H1 (cell line): ENCODE measurements around the gene DBX1. TPM values are rescaled to one million over a fixed set of nuclear protein-coding genes. Genes with fewer than 3 reads are reported as not detected.

Experiments
- CTCF ChIA-PET: fragments of 300-600 bp; sonication (Branson Sonifier 250); formaldehyde crosslinking; loops from one replicate; lab custom pipeline; 2021; ENCODE audit not compliant: partially characterized antibody; lab: Charles Lee
- POLR2A ChIA-PET: fragments of 300-600 bp; sonication (Branson Sonifier 250); formaldehyde crosslinking; loops from one replicate; lab custom pipeline; 2021; ENCODE audit warnings: inconsistent platforms; ENCODE audit not compliant: partially characterized antibody; lab: Charles Lee
- DNase-seq, 2 experiments: peaks; one replicate each; pipeline versions ENCODE4 v3.0.0 to v3.0.0-alpha.2; 2010 to 2022; ENCODE audit warnings: low spot score in 2 of 2, low read depth in 1 of 2, mixed read lengths in 1 of 2
- FAIRE-seq: peaks from 2 replicates; lab custom pipeline; 2011; peaks lifted over from hg19 to GRCh38; lab: Jason Lieb, UNC
- H2AFZ ChIP-seq: 2 replicates; pipeline ENCODE4 v1.8.1; 2012; ENCODE audit warnings: low read length, inconsistent platforms
- H2AK5ac ChIP-seq: 2 replicates; pipeline ENCODE4 v1.6.1; 2013; ENCODE audit warnings: low read depth, low read length
- H2BK120ac ChIP-seq: replicated peaks from 2 replicates; pipeline ENCODE3; 2013; ENCODE audit warnings: low read depth, low read length, inconsistent platforms
- H2BK12ac ChIP-seq: 2 replicates; pipeline ENCODE4 v1.6.1; 2013; ENCODE audit warnings: low read depth, low read length
- H2BK15ac ChIP-seq: 2 replicates; pipeline ENCODE4 v1.6.1; 2013; ENCODE audit warnings: low read length
- H2BK20ac ChIP-seq: 2 replicates; pipeline ENCODE4 v1.6.1; 2013; ENCODE audit warnings: low read length
- H2BK5ac ChIP-seq: 2 replicates; pipeline ENCODE4 v1.6.1; 2013; ENCODE audit warnings: low read depth, low read length
- H3K14ac ChIP-seq: 2 replicates; pipeline ENCODE4 v1.6.1; 2013; ENCODE audit warnings: inconsistent platforms; ENCODE audit not compliant: insufficient read length
- H3K18ac ChIP-seq: 2 replicates; pipeline ENCODE4 v1.6.1; 2013; ENCODE audit warnings: low read length; ENCODE audit errors: extremely low read depth
- H3K23ac ChIP-seq: 2 replicates; pipeline ENCODE4 v1.6.1; 2013; ENCODE audit warnings: inconsistent platforms; ENCODE audit not compliant: insufficient read length
- H3K23me2 ChIP-seq: 2 replicates; pipeline ENCODE4 v1.6.1; 2013; ENCODE audit warnings: low read depth, low read length
- H3K27ac ChIP-seq: 2 replicates; pipeline ENCODE4 v1.6.1; 2011; ENCODE audit warnings: low read depth, low read length, inconsistent platforms
- H3K27me3 ChIP-seq, 4 experiments: replicated peaks in 1 of 4; 1 replicate in 1 of 4; 2 replicates in 3 of 4; pipeline versions ENCODE4 v1.6.1 to v1.8.1; 2011 to 2013; ENCODE audit warnings: low read length in 3 of 4, mild to moderate bottlenecking in 3 of 4, inconsistent platforms in 2 of 4, mixed read lengths in 2 of 4, moderate library complexity in 1 of 4; ENCODE audit not compliant: control insufficient read depth in 3 of 4, insufficient read depth in 3 of 4; ENCODE audit errors: extremely low read depth in 1 of 4
- H3K36me3 ChIP-seq, 4 experiments: 2 replicates each; pipeline versions ENCODE4 v1.6.1 to v1.8.1; 2011 to 2013; ENCODE audit warnings: mild to moderate bottlenecking in 4 of 4, low read length in 3 of 4, moderate library complexity in 2 of 4, control low read depth in 1 of 4, inconsistent platforms in 1 of 4; ENCODE audit not compliant: insufficient read depth in 4 of 4, control insufficient read depth in 2 of 4
- H3K4ac ChIP-seq: replicated peaks from 2 replicates; pipeline ENCODE3; 2013; ENCODE audit warnings: low read length, low read depth, mixed read lengths, inconsistent platforms; ENCODE audit not compliant: insufficient read length
- H3K4me1 ChIP-seq, 4 experiments: replicated peaks in 1 of 4; 1 replicate in 1 of 4; 2 replicates in 3 of 4; pipeline versions ENCODE4 v1.6.1 to v1.8.1; 2011 to 2013; ENCODE audit warnings: low read length in 3 of 4, inconsistent platforms in 2 of 4, mixed read lengths in 1 of 4; ENCODE audit not compliant: insufficient read depth in 4 of 4, control insufficient read depth in 3 of 4
- H3K4me2 ChIP-seq, 2 experiments: 2 replicates each; pipeline versions ENCODE4 v1.6.1 to v1.8.1; 2011 to 2013; ENCODE audit warnings: low read depth in 2 of 2, low read length in 2 of 2, control low read depth in 1 of 2, inconsistent platforms in 1 of 2, mild to moderate bottlenecking in 1 of 2; ENCODE audit not compliant: insufficient read depth in 1 of 2
- H3K4me3 ChIP-seq, 4 experiments: fragments of 200-600, 300-600 bp in 1 of 4; sonication (generic), shearing (Covaris generic), sonication (Bioruptor Twin) in 1 of 4; 2 replicates each; pipeline versions ENCODE4 v1.5.1 to v1.8.1; 2011 to 2016; ENCODE audit warnings: low read length in 4 of 4, low read depth in 3 of 4, control low read depth in 2 of 4, inconsistent platforms in 2 of 4, mild to moderate bottlenecking in 2 of 4, mixed read lengths in 1 of 4, moderate library complexity in 1 of 4; ENCODE audit not compliant: insufficient read depth in 2 of 4; ENCODE audit errors: extremely low read depth in 1 of 4
- H3K56ac ChIP-seq: replicated peaks from 2 replicates; pipeline ENCODE3; 2013; ENCODE audit warnings: low read depth, mild to moderate bottlenecking, mixed read lengths, low read length, inconsistent platforms; ENCODE audit not compliant: insufficient read length
- H3K79me1 ChIP-seq: 2 replicates; pipeline ENCODE4 v1.6.1; 2013; ENCODE audit warnings: low read depth, low read length, control low read depth
- H3K79me2 ChIP-seq, 2 experiments: 2 replicates each; pipeline versions ENCODE4 v1.6.1 to v1.8.1; 2012 to 2013; ENCODE audit warnings: low read length in 2 of 2, mild to moderate bottlenecking in 2 of 2, inconsistent platforms in 1 of 2; ENCODE audit not compliant: insufficient read depth in 2 of 2, control insufficient read depth in 1 of 2
- H3K9ac ChIP-seq, 4 experiments: replicated peaks in 1 of 4; 1 replicate in 1 of 4; 2 replicates in 3 of 4; pipeline versions ENCODE4 v1.6.1 to v1.8.1; 2011 to 2013; ENCODE audit warnings: low read depth in 3 of 4, low read length in 3 of 4, control low read depth in 2 of 4, mild to moderate bottlenecking in 2 of 4, moderate library complexity in 2 of 4, inconsistent platforms in 1 of 4; ENCODE audit errors: extremely low read depth in 1 of 4
- H3K9me3 ChIP-seq, 2 experiments: 2 replicates each; pipeline versions ENCODE4 v1.6.1 to v1.8.1; 2012 to 2013; ENCODE audit warnings: mild to moderate bottlenecking in 2 of 2, moderate library complexity in 2 of 2, control low read depth in 1 of 2, inconsistent platforms in 1 of 2, low read depth in 1 of 2, low read length in 1 of 2, mixed read lengths in 1 of 2; ENCODE audit not compliant: insufficient read depth in 2 of 2
- H4K20me1 ChIP-seq, 2 experiments: replicated peaks in 1 of 2; 2 replicates each; pipeline versions ENCODE3 to v1.8.1; 2011 to 2013; ENCODE audit warnings: inconsistent platforms in 2 of 2, low read length in 2 of 2, mild to moderate bottlenecking in 1 of 2; ENCODE audit not compliant: insufficient read depth in 2 of 2, control insufficient read depth in 1 of 2
- H4K5ac ChIP-seq: 2 replicates; pipeline ENCODE4 v1.6.1; 2013; ENCODE audit warnings: low read length, low read depth, mixed read lengths, inconsistent platforms; ENCODE audit not compliant: insufficient read length
- H4K8ac ChIP-seq: 2 replicates; pipeline ENCODE4 v1.8.0; 2013; ENCODE audit warnings: mild to moderate bottlenecking, moderate library complexity, low read length, inconsistent platforms; ENCODE audit not compliant: insufficient read depth; ENCODE audit errors: extremely low read depth
- H4K91ac ChIP-seq: replicated peaks from 2 replicates; pipeline ENCODE3; 2013; ENCODE audit warnings: low read length, mixed read lengths, inconsistent platforms; ENCODE audit not compliant: insufficient read length
- NANOG ChIP-seq: IDR thresholded peaks from 2 replicates; pipeline ENCODE4 v1.6.1; 2011; ENCODE audit warnings: low read length, low read depth, mild to moderate bottlenecking, inconsistent platforms; ENCODE audit not compliant: insufficient read depth, poor library complexity, severe bottlenecking
- USF2 ChIP-seq: IDR thresholded peaks from 2 replicates; pipeline ENCODE4 v1.6.1; 2011; ENCODE audit warnings: low read length, improper control_type of control experiment
- YY1 ChIP-seq: IDR thresholded peaks from 2 replicates; pipeline ENCODE4 v1.6.1; 2011; ENCODE audit warnings: low read depth, mild to moderate bottlenecking, low read length
- polyA plus RNA-seq, 7 experiments: library from polyadenylated mRNA; depleted of rRNA in 3 of 7; stranded (reverse) in 5 of 7; unstranded in 2 of 7; fragments of >200 nt in 5 of 7; fragments of 200-250 nt in 2 of 7; gene quantifications; 1 replicate in 5 of 7; 2 replicates in 1 of 7; 4 replicates in 1 of 7; pipeline versions ENCODE4 v1.2.1 to v1.2.3, GENCODE V29; 2011 to 2013; ENCODE audit warnings: missing spikeins in 2 of 7, mixed read lengths in 2 of 7
- total RNA-seq: library from RNA; stranded (reverse); fragmentation: NEBNext Ultra II Directional; extraction: Animal tissue kit (Norgen Biotek cat#: 25700); gene quantifications from 2 replicates; pipeline ENCODE4 v1.2.1, GENCODE V29; 2021

DBX1 gene
- total and polyA plus RNA-seq, 2 of the 8 experiments (the other 6 are each of a cell fraction or from before 2014, with no cell fraction given) = not detected

- no peak overlapping the region for H3K4me3 ChIP-seq
- FAIRE-seq (no peak), DNase-seq (no peak)
- H2BK5ac ChIP-seq = no peak overlapping the region
- no peak overlapping the region for H3K23ac ChIP-seq
- H4K8ac ChIP-seq = no peak overlapping the region
- H2AK5ac ChIP-seq = no peak overlapping the region
- H3K18ac ChIP-seq = no peak overlapping the region
- peaks cover 6 to 34% (median 21%) of the 10 kb centered on the region in 4 experiments for H3K27me3 ChIP-seq
- H4K20me1 ChIP-seq = no peaks in the 10 kb centered on the region
- no peak overlapping the region for H3K4me2 ChIP-seq
- no peak overlapping the region for H2BK15ac ChIP-seq
- no peaks in the 10 kb centered on the region for H3K79me1 ChIP-seq
- no peak overlapping the region for H3K14ac ChIP-seq
- H3K56ac ChIP-seq = no peak overlapping the region
- H3K4me1 ChIP-seq = no peaks in the 10 kb centered on the region; a peak in 1 of 7 replicates
- no peaks in the 10 kb centered on the region for H3K79me2 ChIP-seq
- TF ChIP-seq USF2 (no peak), NANOG (no peak), YY1 (no peak)
- H3K27ac ChIP-seq = no peak overlapping the region
- H4K91ac ChIP-seq = no peak overlapping the region
- no peaks in the 10 kb centered on the region for H3K23me2 ChIP-seq
- H3K4ac ChIP-seq = no peak overlapping the region
- no peak overlapping the region for H2BK120ac ChIP-seq
- no peak overlapping the region for H3K9ac ChIP-seq
- no peaks in the 10 kb centered on the region for H3K9me3 ChIP-seq
- H2AFZ ChIP-seq = no peak overlapping the region
- no peaks in the 10 kb centered on the region for H3K36me3 ChIP-seq
- POLR2A ChIA-PET = no interaction called here
- H2BK20ac ChIP-seq = no peak overlapping the region
- CTCF ChIA-PET = interaction anchor here (0.6 to 2.2 kb wide), 8 partner anchors 10 to 162 kb away, joined by 3 to 8 read pairs (median 4); no protein-coding TSS in a partner anchor
- H4K5ac ChIP-seq = no peak overlapping the region
- no peak overlapping the region for H2BK12ac ChIP-seq
Observed at GRCh38 chr11:20192641-20193040, 32.4 kb upstream of the DBX1 start.
